HL-60/S4 treated with retinoic acid at 250 ng/mL for 4 days and 3 days (cell line): ENCODE results near the gene DGLUCY.

Experiments
- in situ Hi-C: fragments of 300-500 bp; cut with MboI; formaldehyde crosslinking; loops from 2 replicates; pipeline ENCODE4 v1.7.0; 2022; ENCODE audit warnings: low sequenced_read_pairs

Gene DGLUCY

GRCh38 chr14:91272341-91273272 is 158.7 kb downstream of the DGLUCY start:
- in situ Hi-C loops, result no loop called here

GRCh38 chr14:91273273-91273884 is 159.5 kb downstream of the DGLUCY start:
- in situ Hi-C loops, result no loop called here

GRCh38 chr14:91273885-91274273 is 160.0 kb downstream of the DGLUCY start:
- in situ Hi-C loops, result no loop called here

- in situ Hi-C loops, result no loop called here
These were observed 160.9 kb downstream of the DGLUCY start for GRCh38 chr14:91274796-91275195.
